GM23338 (cell line): ENCODE data around the gene ZNF774. TPM values are rescaled to one million over a fixed set of nuclear protein-coding genes. Genes with fewer than 3 reads are reported as not detected.

Experiments
- ATAC-seq: fragments of 200-7000 bp; cut with Tn5 transposase; 3 replicates; pipeline ENCODE4 v1.9.1; 2020
- DNase-seq: peaks from one replicate; pipeline ENCODE4 v3.0.0-alpha.2; 2015; ENCODE audit warnings: low spot score
- H2AFZ ChIP-seq: fragments of 200-600 bp; sonication (generic); 2 replicates; pipeline ENCODE4 v1.8.0; 2016; ENCODE audit warnings: antibody characterized with exemption, mild to moderate bottlenecking, moderate library complexity
- H3F3A ChIP-seq: fragments of 200-600 bp; sonication (generic); replicated peaks from 2 replicates; pipeline ENCODE4 v1.8.0; 2017; ENCODE audit warnings: antibody characterized with exemption, mixed run types, low read depth
- H3K27ac ChIP-seq: fragments of 200-600 bp; sonication (generic); 2 replicates; pipeline ENCODE4 v1.6.1; 2016; ENCODE audit warnings: low read depth
- H3K27me3 ChIP-seq: fragments of 200-600 bp; sonication (generic); 2 replicates; pipeline ENCODE4 v1.8.0; 2016; ENCODE audit warnings: mild to moderate bottlenecking, mixed run types, moderate library complexity; ENCODE audit not compliant: insufficient read depth
- H3K36me3 ChIP-seq: fragments of 200-600 bp; sonication (generic); 2 replicates; pipeline ENCODE4 v1.8.0; 2016; ENCODE audit warnings: mild to moderate bottlenecking; ENCODE audit not compliant: insufficient read depth
- H3K4me1 ChIP-seq: fragments of 200-600 bp; sonication (generic); 2 replicates; pipeline ENCODE4 v1.8.0; 2016; ENCODE audit warnings: mild to moderate bottlenecking, moderate library complexity; ENCODE audit not compliant: insufficient read depth
- H3K4me2 ChIP-seq: fragments of 200-600 bp; sonication (generic); 2 replicates; pipeline ENCODE4 v1.7.1; 2017; ENCODE audit warnings: mixed run types
- H3K4me3 ChIP-seq: fragments of 200-600 bp; sonication (generic); 2 replicates; pipeline ENCODE4 v1.6.1; 2016; ENCODE audit warnings: mixed run types
- H3K79me2 ChIP-seq: fragments of 200-600 bp; sonication (generic); replicated peaks from 2 replicates; pipeline ENCODE4 v1.8.0; 2017; ENCODE audit warnings: mild to moderate bottlenecking; ENCODE audit not compliant: insufficient read depth
- H3K9me2 ChIP-seq: fragments of 200-600 bp; sonication (generic); 2 replicates; pipeline ENCODE4 v1.8.0; 2017; ENCODE audit not compliant: insufficient read depth
- H4K20me1 ChIP-seq: fragments of 200-600 bp; sonication (generic); replicated peaks from 2 replicates; pipeline ENCODE4 v1.8.0; 2017; ENCODE audit warnings: mild to moderate bottlenecking; ENCODE audit not compliant: insufficient read depth
- H3K27ac Mint-ChIP-seq: 2 replicates; pipeline ENCODE4 v1.8.0; 2020; ENCODE audit warnings: inconsistent platforms, mild to moderate bottlenecking, moderate library complexity, mixed read lengths
- H3K27me3 Mint-ChIP-seq: 3 replicates; pipeline ENCODE4 v1.8.0; 2022; ENCODE audit warnings: low read depth, mild to moderate bottlenecking, moderate library complexity, mixed read lengths, inconsistent platforms; ENCODE audit not compliant: insufficient read depth, poor library complexity
- H3K36me3 Mint-ChIP-seq: 3 replicates; pipeline ENCODE4 v1.8.0; 2021; ENCODE audit warnings: low read depth, mild to moderate bottlenecking, inconsistent platforms, moderate library complexity, mixed read lengths
- H3K4me1 Mint-ChIP-seq: 3 replicates; pipeline ENCODE4 v1.8.0; 2020; ENCODE audit warnings: mild to moderate bottlenecking, inconsistent platforms, mixed read lengths
- H3K4me3 Mint-ChIP-seq: 3 replicates; pipeline ENCODE4 v1.8.0; 2021; ENCODE audit warnings: moderate library complexity, mild to moderate bottlenecking, inconsistent platforms, mixed read lengths
- H3K9me3 Mint-ChIP-seq: 3 replicates; pipeline ENCODE4 v1.8.0; 2020; ENCODE audit warnings: moderate library complexity, mild to moderate bottlenecking, inconsistent platforms, mixed read lengths
- CREB1 ChIP-seq: fragments of 250-450 bp; sonication (Bioruptor Pico); IDR thresholded peaks from 2 replicates; pipeline ENCODE4 v1.5.0; 2020; ENCODE audit warnings: low read depth, mild to moderate bottlenecking, moderate library complexity
- CTCF ChIP-seq, 2 experiments: fragments of 200-600 bp in 1 of 2; sonication (generic) in 1 of 2; conservative IDR thresholded peaks; 2 replicates each; pipeline versions ENCODE4 v1.5.1 to v1.6.1; 2016 to 2017; ENCODE audit warnings: antibody characterized with exemption in 2 of 2, low read depth in 2 of 2, mild to moderate bottlenecking in 2 of 2, moderate library complexity in 1 of 2
- ETS1 ChIP-seq: IDR thresholded peaks from 2 replicates; pipeline ENCODE4 v1.6.1; 2016; ENCODE audit warnings: antibody characterized with exemption
- EZH2 ChIP-seq: fragments of 200-600 bp; sonication (generic); IDR thresholded peaks from one replicate; pipeline ENCODE4 v1.8.0; 2017; ENCODE audit warnings: antibody characterized with exemption, mild to moderate bottlenecking, low read depth; ENCODE audit not compliant: unreplicated experiment
- EZH2phosphoT487 ChIP-seq: fragments of 200-600 bp; sonication (generic); IDR thresholded peaks from one replicate; pipeline ENCODE4 v1.8.1; 2018; ENCODE audit warnings: antibody characterized with exemption; ENCODE audit not compliant: unreplicated experiment
- JUNB ChIP-seq: IDR thresholded peaks from one replicate; pipeline ENCODE4 v1.6.1; 2016; ENCODE audit warnings: antibody characterized with exemption; ENCODE audit not compliant: unreplicated experiment
- NANOG ChIP-seq: IDR thresholded peaks from 2 replicates; pipeline ENCODE4 v1.6.1; 2016; ENCODE audit warnings: antibody characterized with exemption, borderline replicate concordance
- POLR2AphosphoS5 ChIP-seq: IDR thresholded peaks from 2 replicates; pipeline ENCODE4 v1.6.1; 2016; ENCODE audit warnings: antibody characterized with exemption, low read depth
- STAT1 ChIP-seq: IDR thresholded peaks from one replicate; pipeline ENCODE4 v1.6.1; 2016; ENCODE audit warnings: antibody characterized with exemption; ENCODE audit not compliant: unreplicated experiment
- ZNF114 ChIP-seq: fragments of 250-450 bp; sonication (Bioruptor Pico); IDR thresholded peaks from 2 replicates; pipeline ENCODE4 v1.5.0; 2020; ENCODE audit warnings: mild to moderate bottlenecking, moderate library complexity
- ZNF331 ChIP-seq: fragments of 250-450 bp; sonication (Bioruptor Pico); IDR thresholded peaks from 2 replicates; pipeline ENCODE4 v1.5.0; 2020; ENCODE audit warnings: low read depth, mild to moderate bottlenecking, moderate library complexity
- ZNF462 ChIP-seq: fragments of 250-450 bp; sonication (Bioruptor Pico); IDR thresholded peaks from 2 replicates; pipeline ENCODE4 v1.5.0; 2020; ENCODE audit warnings: mild to moderate bottlenecking, moderate library complexity
- polyA plus RNA-seq: library from polyadenylated mRNA; unstranded; fragments of >200 nt; fragmentation: Nextera tagmentation; extraction: Ambion mirVana; gene quantifications from 2 replicates; pipeline ENCODE4 v1.2.1, GENCODE V29; 2016
- total RNA-seq: library from RNA; depleted of rRNA; stranded (reverse); fragments of >200 nt; shearing (Covaris generic); gene quantifications from 2 replicates; pipeline ENCODE4 v1.2.3, GENCODE V29; 2014

ZNF774 gene
- total and polyA plus RNA-seq, 2 experiments from 2014 or later: 0.45 to 1.8 TPM

- TF ChIP-seq CTCF (conservative IDR thresholded peaks at IDR 0.05; ENCODE audit: low read depth in 2 of 2) (no peak), STAT1 (no peak)
Measured at GRCh38 chr15:90354986-90355385, 2.9 kb downstream of the ZNF774 start (continued).

- H3K4me3 Mint-ChIP-seq: no peak overlapping the region
- H3K4me3 ChIP-seq: no peak overlapping the region
- H3K4me1 Mint-ChIP-seq: peaks cover 9% of the 10 kb centered on the region
- no peaks in the 10 kb centered on the region for H3K36me3 ChIP-seq
- H3K36me3 Mint-ChIP-seq: peaks cover 6% of the 10 kb centered on the region; the same call in 1 of the 3 replicates
- DNase-seq (no peak), ATAC-seq (no peak)
- H4K20me1 ChIP-seq: no peaks in the 10 kb centered on the region
- H3K4me2 ChIP-seq: no peak overlapping the region
- H3K9me2 ChIP-seq: no peaks in the 10 kb centered on the region
- no peak overlapping the region for H2AFZ ChIP-seq
- H3K27ac ChIP-seq: no peak overlapping the region
- H3F3A ChIP-seq: 0 out of 2 replicates have a peak, but pooled peaks cover 4% of the 10 kb centered on the region
- no peaks in the 10 kb centered on the region for H3K9me3 Mint-ChIP-seq
- H3K79me2 ChIP-seq: no peaks in the 10 kb centered on the region
- H3K4me1 ChIP-seq: no peaks in the 10 kb centered on the region
- H3K27ac Mint-ChIP-seq: no peak overlapping the region
- no peaks in the 10 kb centered on the region for H3K27me3 ChIP-seq
- H3K27me3 Mint-ChIP-seq: no peaks in the 10 kb centered on the region
- TF ChIP-seq NANOG (no peak), ETS1 (no peak), POLR2AphosphoS5 (no peak), EZH2phosphoT487 (no peak), EZH2 (no peak), STAT1 (no peak), ZNF331 (no peak), CREB1 (CRISPR knock-in tag) (no peak), ZNF114 (CRISPR knock-in tag) (no peak), JUNB (no peak), CTCF (conservative IDR thresholded peaks at IDR 0.05; ENCODE audit: low read depth in 2 of 2) (no peak), ZNF462 (no peak)
Measured at GRCh38 chr15:90358124-90359033, 6.3 kb downstream of the ZNF774 start.
